ENCODE data around the gene FBXO46. TPM values are rescaled to one million over a fixed set of nuclear protein-coding genes. Genes with fewer than 3 reads are reported as not detected.

The FBXO46 gene
- total and polyA plus RNA-seq, 2 of the 13 experiments (the other 11 are each of a cell fraction or from before 2014, with no cell fraction given), result 6.2 to 6.4 TPM

GRCh38 chr19:45717131-45717982 lies 13.3 kb downstream of the FBXO46 start (continued):
- peak; percentile 66 for TF ChIP-seq CBX1 (IDR thresholded peaks at IDR 0.05; ENCODE audit: low read depth)
- TF ChIP-seq GMEB1 (CRISPR knock-in tag; IDR thresholded peaks at IDR 0.05; ENCODE audit: borderline replicate concordance), result peak; percentile 86
- no peak; the same call in 1 of the 2 replicates for TF ChIP-seq ZBTB7B (CRISPR knock-in tag; IDR thresholded peaks at IDR 0.05)
- 0 out of 2 replicates have a peak, but pooled peaks have one; percentile 60 for TF ChIP-seq ZBTB38 (CRISPR knock-in tag; IDR thresholded peaks at IDR 0.05)
- no peak; the same call in 1 of the 2 replicates for TF ChIP-seq STAT6 (CRISPR knock-in tag; IDR thresholded peaks at IDR 0.05; ENCODE audit: borderline replicate concordance)
- TF ChIP-seq YY1 (IDR thresholded peaks at IDR 0.05; ENCODE audit: insufficient read depth, insufficient replicate concordance, low read depth, low read length), result peak; percentile 85
- TF ChIP-seq ZNF335 (CRISPR knock-in tag; IDR thresholded peaks at IDR 0.05), result no peak
- no peak for TF ChIP-seq HNRNPH1 (optimal IDR thresholded peaks at IDR 0.05; ENCODE audit: low read depth, low read length)
- TF ChIP-seq ZNF383 (CRISPR knock-in tag; IDR thresholded peaks at IDR 0.05; ENCODE audit: borderline replicate concordance), result 0 out of 2 replicates have a peak, but pooled peaks have one; percentile 55
- no peak for TF ChIP-seq POLR2AphosphoS2 (IDR thresholded peaks at IDR 0.05; ENCODE audit: low read depth, low read length)
- peak; percentile 71; the same call in 1 of the 2 replicates for TF ChIP-seq KLF12 (CRISPR knock-in tag; IDR thresholded peaks at IDR 0.05; ENCODE audit: borderline replicate concordance)
- TF ChIP-seq ZNF331 (CRISPR knock-in tag; IDR thresholded peaks at IDR 0.05), result peak; percentile 84
- no peak for TF ChIP-seq ZNF407 (CRISPR knock-in tag; IDR thresholded peaks at IDR 0.05; ENCODE audit: not compliant biosample characterization)
- TF ChIP-seq ZNF83 (CRISPR knock-in tag; IDR thresholded peaks at IDR 0.05; ENCODE audit: borderline replicate concordance), result no peak
